Breast epithelium (tissue), 3 donors: ENCODE measurements around the gene PTPN1.

Experiments
- CTCF ChIP-seq, 3 donors: fragments of 450-650 bp; IDR thresholded peaks; one replicate each; pipeline ENCODE4 v1.5.1; 2016 to 2017; ENCODE audit warnings: antibody characterized with exemption in 3 of 3, mild to moderate bottlenecking in 3 of 3, moderate library complexity in 3 of 3
- POLR2A ChIP-seq: fragments of 450-650 bp; IDR thresholded peaks from one replicate; pipeline ENCODE4 v1.6.1; 2016; ENCODE audit warnings: antibody characterized with exemption, mild to moderate bottlenecking, moderate library complexity

GRCh38 chr20:50579511-50579910 lies 69.3 kb downstream of the PTPN1 start:
- TF ChIP-seq POLR2A, result no peak
- no peak for TF ChIP-seq CTCF (IDR thresholded peaks at IDR 0.05)
